Measurements from ENCODE around the gene CARMIL3.

GRCh38 chr14:24084440-24084839 is 32.6 kb downstream of the CARMIL3 start:
- no peak for TF ChIP-seq POLR2A (IDR thresholded peaks at IDR 0.05; ENCODE audit: borderline replicate concordance, extremely low read depth, insufficient read depth, insufficient read length)
- TF ChIP-seq POLR2AphosphoS5 (IDR thresholded peaks at IDR 0.05; ENCODE audit: low read depth, low read length): no peak
- TF ChIP-seq CTCF (IDR thresholded peaks at IDR 0.05 in 2 of 3, conservative IDR thresholded peaks at IDR 0.05 in 1 of 3; ENCODE audit: borderline replicate concordance in 1 of 3, insufficient read depth in 1 of 3, low read depth in 2 of 3, low read length in 2 of 3): no peak
- TF ChIP-seq MAX (IDR thresholded peaks at IDR 0.05): no peak
- TF ChIP-seq SRF (IDR thresholded peaks at IDR 0.05; ENCODE audit: low read depth): no peak
- TF ChIP-seq YY1 (IDR thresholded peaks at IDR 0.05; ENCODE audit: extremely low read depth, insufficient replicate concordance, low read depth, low read length): no peak
- TF ChIP-seq EZH2 (IDR thresholded peaks at IDR 0.05): no peak
- no peak for TF ChIP-seq EZH2phosphoT487 (IDR thresholded peaks at IDR 0.05; ENCODE audit: borderline replicate concordance)
- no peak for TF ChIP-seq FOSL1 (IDR thresholded peaks at IDR 0.05; ENCODE audit: low read depth)
- TF ChIP-seq JUND (IDR thresholded peaks at IDR 0.05): no peak
- TF ChIP-seq RAD21 (IDR thresholded peaks at IDR 0.05; ENCODE audit: low read depth): no peak
- no peak for TF ChIP-seq REST (IDR thresholded peaks at IDR 0.05; ENCODE audit: low read depth)
- TF ChIP-seq EGR1 (IDR thresholded peaks at IDR 0.05; ENCODE audit: low read depth): no peak
- TF ChIP-seq CEBPB (IDR thresholded peaks at IDR 0.05; ENCODE audit: low read depth): no peak

All from HCT116 (cell line).